GM10248 (cell line): ENCODE measurements around the gene ZRANB3.

Source experiments
- CTCF ChIA-PET: fragments of 300-600 bp; sonication (Branson Sonifier 250); formaldehyde crosslinking; extraction: SDS; loops from one replicate; lab custom pipeline; 2021; ENCODE audit warnings: antibody characterized with exemption; lab: Yijun Ruan, JAX
- POLR2A ChIA-PET: fragments of 350-650 bp; sonication (Branson Sonifier 250); formaldehyde crosslinking; extraction: SDS; loops from one replicate; lab custom pipeline; 2020; ENCODE audit warnings: antibody characterized with exemption; lab: Yijun Ruan, JAX
- DNase-seq: peaks from one replicate; pipeline ENCODE4 v3.0.0; 2012; ENCODE audit errors: extremely low spot score
- TF ChIP-seq, protein P1 (sequence below): IDR thresholded peaks from 2 replicates; pipeline ENCODE4 v1.5.1; 2012; ENCODE audit warnings: mild to moderate bottlenecking, low read depth; ENCODE audit errors: extremely low read depth, missing control alignments, control extremely low read depth

The ZRANB3 gene

DNA sequence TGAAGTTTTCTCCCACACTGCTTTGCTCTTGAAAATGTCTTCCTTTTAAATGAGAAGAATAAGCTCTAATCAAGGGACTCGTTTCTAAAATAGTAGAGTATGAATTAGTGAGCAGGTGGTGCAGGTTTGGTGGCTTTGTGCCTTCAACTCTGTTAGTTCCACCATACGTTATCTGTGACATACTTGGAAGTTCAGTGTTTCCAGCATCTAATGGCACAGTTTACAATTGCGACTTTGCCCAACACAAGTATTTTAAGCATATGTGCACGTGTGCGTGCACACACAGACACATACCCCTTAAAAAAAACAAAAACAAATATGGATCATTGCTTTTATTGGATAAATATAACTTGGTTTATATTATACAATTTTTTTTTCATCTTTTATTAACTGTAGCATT lies 367.1 kb downstream of the ZRANB3 start:
- no peak for DNase-seq
- POLR2A ChIA-PET = no interaction called here
- CTCF ChIA-PET = interaction anchor here (0.9 to 2.2 kb wide), 3 partner anchors 9 to 26 kb away, joined by 3 to 6 read pairs (median 3); no protein-coding TSS in a partner anchor
- TF ChIP-seq, protein P1, sequence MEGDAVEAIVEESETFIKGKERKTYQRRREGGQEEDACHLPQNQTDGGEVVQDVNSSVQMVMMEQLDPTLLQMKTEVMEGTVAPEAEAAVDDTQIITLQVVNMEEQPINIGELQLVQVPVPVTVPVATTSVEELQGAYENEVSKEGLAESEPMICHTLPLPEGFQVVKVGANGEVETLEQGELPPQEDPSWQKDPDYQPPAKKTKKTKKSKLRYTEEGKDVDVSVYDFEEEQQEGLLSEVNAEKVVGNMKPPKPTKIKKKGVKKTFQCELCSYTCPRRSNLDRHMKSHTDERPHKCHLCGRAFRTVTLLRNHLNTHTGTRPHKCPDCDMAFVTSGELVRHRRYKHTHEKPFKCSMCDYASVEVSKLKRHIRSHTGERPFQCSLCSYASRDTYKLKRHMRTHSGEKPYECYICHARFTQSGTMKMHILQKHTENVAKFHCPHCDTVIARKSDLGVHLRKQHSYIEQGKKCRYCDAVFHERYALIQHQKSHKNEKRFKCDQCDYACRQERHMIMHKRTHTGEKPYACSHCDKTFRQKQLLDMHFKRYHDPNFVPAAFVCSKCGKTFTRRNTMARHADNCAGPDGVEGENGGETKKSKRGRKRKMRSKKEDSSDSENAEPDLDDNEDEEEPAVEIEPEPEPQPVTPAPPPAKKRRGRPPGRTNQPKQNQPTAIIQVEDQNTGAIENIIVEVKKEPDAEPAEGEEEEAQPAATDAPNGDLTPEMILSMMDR = no peak

DNA sequence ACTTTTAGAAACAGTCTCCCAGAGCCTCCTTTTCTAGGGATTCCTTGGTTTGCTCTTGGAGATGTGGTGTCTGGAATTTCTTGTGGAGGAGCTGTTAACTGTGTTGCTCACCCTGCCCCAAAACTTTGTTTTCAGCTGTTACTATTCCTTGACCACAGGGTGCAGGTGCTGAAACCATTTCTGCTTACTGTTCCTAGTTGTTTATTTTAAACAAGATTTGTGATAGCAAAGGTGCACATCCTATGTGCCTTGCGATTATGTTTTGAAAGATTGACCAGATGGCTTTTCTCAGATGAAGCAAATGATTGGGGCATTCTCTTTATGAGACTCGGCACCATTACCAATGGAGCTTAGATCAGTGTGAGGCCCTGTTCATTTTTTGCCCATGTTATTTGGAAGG lies 367.7 kb downstream of the ZRANB3 start:
- DNase-seq = no peak
- ChIA-PET POLR2A (no interaction called here), CTCF (interaction anchor here (0.9 to 2.2 kb wide), 3 partner anchors 9 to 25 kb away, joined by 3 to 6 read pairs (median 3); no protein-coding TSS in a partner anchor)
- TF ChIP-seq, protein P1 = no peak

DNA sequence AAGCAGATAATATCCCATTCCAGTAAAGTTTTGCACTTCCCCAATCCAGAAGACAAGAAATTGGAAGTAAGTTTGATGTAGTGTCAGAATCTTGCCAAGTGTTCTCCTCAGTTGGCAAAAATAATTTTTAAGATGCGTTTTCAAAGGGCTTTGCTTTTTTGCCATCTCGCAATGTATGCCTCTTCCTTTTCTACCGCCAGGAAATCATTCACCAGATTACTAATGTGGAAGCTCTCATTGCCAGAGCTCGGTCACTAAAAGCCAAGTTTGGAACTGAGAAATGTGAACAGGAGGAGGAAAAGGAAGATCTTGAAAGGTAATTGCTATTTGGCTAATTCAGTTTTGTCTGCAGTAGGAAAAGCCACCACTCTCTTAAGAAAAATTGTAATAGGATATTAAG lies 368.2 kb downstream of the ZRANB3 start:
- no peak for DNase-seq
- TF ChIP-seq, protein P1 = no peak
- CTCF ChIA-PET = interaction anchor here (0.9 to 2.2 kb wide), 3 partner anchors 8 to 25 kb away, joined by 3 to 6 read pairs (median 3); no protein-coding TSS in a partner anchor
- POLR2A ChIA-PET = no interaction called here

DNA sequence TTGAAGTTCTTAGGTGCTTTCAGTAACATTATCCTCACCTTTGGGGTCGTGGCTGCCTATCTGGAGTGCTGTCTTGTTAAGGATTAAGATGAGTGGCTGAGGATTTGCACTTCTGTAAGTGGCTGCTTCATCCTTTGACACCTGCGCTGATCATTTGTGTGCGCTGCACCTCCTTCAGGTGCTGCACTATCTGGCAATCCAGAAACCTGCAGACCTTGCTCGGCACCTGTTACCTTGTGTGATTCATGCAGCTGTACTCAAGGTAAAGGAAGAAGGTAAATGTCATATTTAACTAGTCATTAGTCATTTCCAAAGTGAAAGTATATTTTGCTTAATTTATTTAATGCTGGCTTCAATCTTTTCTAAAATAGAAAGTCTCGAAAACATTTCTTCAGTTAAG lies 368.6 kb downstream of the ZRANB3 start:
- POLR2A ChIA-PET = no interaction called here
- TF ChIP-seq, protein P1 = no peak
- no peak for DNase-seq
- CTCF ChIA-PET = no interaction called here

- TF ChIP-seq, protein P1 = no peak
- ChIA-PET POLR2A (no interaction called here), CTCF (no interaction called here)
- no peak for DNase-seq
Observed at GRCh38 chr2:135159191-135159590, 371.8 kb downstream of the ZRANB3 start.

- ChIA-PET CTCF (interaction anchor here (0.7 to 1.3 kb wide), 2 partner anchors 9 to 113 kb away, joined by 3 to 5 read pairs; no protein-coding TSS in a partner anchor), POLR2A (no interaction called here)
- no peak for DNase-seq
Observed at GRCh38 chr2:135157856-135158255, 373.2 kb downstream of the ZRANB3 start.

More at GRCh38 chr2:135157856-135158255, 373.2 kb downstream of the ZRANB3 start:
- TF ChIP-seq, protein P1 = no peak
